A549 (cell line): ENCODE results near the gene NUP214.

Experiments used
- BHLHE40 ChIP-seq: IDR thresholded peaks from 2 replicates; pipeline ENCODE4 v1.6.1; 2012; ENCODE audit warnings: low read depth, low read length, inconsistent platforms
- CEBPB ChIP-seq, 2 experiments: fragments of >200 bp in 1 of 2; sonication (Bioruptor Twin) in 1 of 2; formaldehyde crosslinking in 1 of 2; IDR thresholded peaks; 2 replicates each; pipeline ENCODE4 v1.6.1; 2012 to 2016
- EP300 ChIP-seq, 2 experiments: fragments of >200 bp; sonication (Bioruptor Twin); formaldehyde crosslinking; IDR thresholded peaks; 2 replicates in 1 of 2; 3 replicates in 1 of 2; pipeline ENCODE4 v1.6.1; 2016 to 2017
- FOSB ChIP-seq: fragments of 250-450 bp; sonication (Bioruptor Pico); IDR thresholded peaks from 2 replicates; pipeline ENCODE4 v1.5.0; 2020; ENCODE audit warnings: mild to moderate bottlenecking, moderate library complexity
- FOSL2 ChIP-seq, 2 experiments: fragments of 450-650 bp in 1 of 2; fragments of >200 bp in 1 of 2; sonication (Bioruptor Twin) in 1 of 2; formaldehyde crosslinking; IDR thresholded peaks; 2 replicates each; pipeline versions ENCODE4 v1.5.0 to v1.6.1; 2016 to 2020; ENCODE audit warnings: mild to moderate bottlenecking in 1 of 2, moderate library complexity in 1 of 2
- JUN ChIP-seq, 2 experiments: fragments of >200 bp; sonication (Bioruptor Twin); formaldehyde crosslinking; IDR thresholded peaks; 2 replicates in 1 of 2; 3 replicates in 1 of 2; pipeline ENCODE4 v1.6.1; 2016 to 2017
- MAZ ChIP-seq: fragments of 150-350 bp; IDR thresholded peaks from 2 replicates; pipeline ENCODE4 v1.6.1; 2014; ENCODE audit warnings: antibody characterized with exemption, low read depth, low read length, borderline replicate concordance
- MYC ChIP-seq: IDR thresholded peaks from 2 replicates; pipeline ENCODE4 v1.6.1; 2012; ENCODE audit warnings: mild to moderate bottlenecking, inconsistent platforms, low read length, improper control_type of control experiment, borderline replicate concordance
- POLR2A ChIP-seq: IDR thresholded peaks from 2 replicates; pipeline ENCODE4 v1.6.1; 2012; ENCODE audit warnings: mild to moderate bottlenecking, low read length
- RAD21 ChIP-seq, 2 experiments: fragments of >200 bp in 1 of 2; sonication (Bioruptor Twin) in 1 of 2; formaldehyde crosslinking in 1 of 2; IDR thresholded peaks in 1 of 2; conservative IDR thresholded peaks in 1 of 2; 2 replicates in 1 of 2; 3 replicates in 1 of 2; pipeline ENCODE4 v1.6.1; 2012 to 2018; ENCODE audit warnings: inconsistent platforms in 1 of 2
- RFX5 ChIP-seq: fragments of 450-650 bp; IDR thresholded peaks from 2 replicates; pipeline ENCODE4 v1.7.1; 2014; ENCODE audit warnings: antibody characterized with exemption, mild to moderate bottlenecking, moderate library complexity
- TF ChIP-seq, protein P1 (sequence below): IDR thresholded peaks from 2 replicates; pipeline ENCODE4 v1.6.1; 2012
- TF ChIP-seq, protein P2 (sequence below): fragments of >200 bp; sonication (Bioruptor Twin); formaldehyde crosslinking; IDR thresholded peaks from 3 replicates; pipeline ENCODE4 v1.5.1; 2016
- TF ChIP-seq, protein P3 (sequence below): fragments of 450-650 bp; IDR thresholded peaks from 2 replicates; pipeline ENCODE4 v1.6.1; 2014; ENCODE audit warnings: antibody characterized with exemption

DNA sequence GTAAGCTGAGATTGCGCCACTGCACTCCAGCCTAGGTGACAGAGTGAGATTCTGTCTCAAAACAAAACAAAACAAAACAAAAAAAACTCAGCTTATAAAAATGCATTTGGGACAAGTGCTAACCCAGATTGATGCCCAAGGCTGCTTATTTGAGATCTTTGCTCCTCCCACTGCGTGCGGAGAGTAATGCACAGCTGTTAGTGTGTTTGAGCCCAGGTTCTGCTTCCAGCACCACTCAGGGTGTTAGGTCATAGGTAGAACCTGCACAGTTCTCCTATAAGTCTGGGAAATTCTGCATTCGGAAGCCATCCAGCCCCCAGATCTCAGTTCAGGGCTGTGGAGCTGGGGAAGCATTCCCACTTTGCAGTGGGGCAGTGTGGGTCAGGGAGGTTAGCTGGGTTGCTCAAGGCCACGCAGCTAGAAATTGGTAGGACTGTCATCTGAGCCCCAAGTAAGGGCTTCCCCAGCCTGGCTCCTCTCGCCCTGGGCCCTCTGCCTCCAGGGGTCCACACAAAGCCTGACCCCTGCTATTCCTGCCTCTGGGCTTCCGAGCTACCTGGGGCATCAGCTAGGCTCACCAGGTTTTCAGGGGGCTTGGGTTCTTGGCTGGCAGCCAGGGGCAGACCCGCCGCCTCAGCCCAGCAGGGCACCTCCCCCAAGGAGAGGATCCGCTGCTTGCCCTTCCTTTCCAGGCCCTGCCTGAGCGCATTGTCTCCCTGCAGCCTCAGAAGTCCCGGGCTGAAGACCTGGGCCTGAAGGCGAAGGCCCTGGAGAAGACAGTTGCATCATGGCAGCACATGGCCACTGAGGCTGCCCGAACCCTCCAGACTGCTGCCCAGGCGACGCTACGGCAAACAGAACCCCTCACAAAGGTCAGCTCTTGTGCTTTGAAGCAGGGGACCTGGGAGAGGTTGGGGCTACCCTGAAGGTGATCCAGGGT is 46.7 kb upstream of the NUP214 start:
- TF ChIP-seq JUN (IDR thresholded peaks at IDR 0.05) (no peak), FOSL2 (IDR thresholded peaks at IDR 0.05) (no peak), FOSL2 (CRISPR knock-in tag; IDR thresholded peaks at IDR 0.05) (no peak), POLR2A (no peak), CEBPB (IDR thresholded peaks at IDR 0.05) (no peak), MYC (no peak), FOSB (no peak), MAZ (no peak), RAD21 (conservative IDR thresholded peaks at IDR 0.05 in 1 of 2, IDR thresholded peaks at IDR 0.05 in 1 of 2) (no peak), EP300 (IDR thresholded peaks at IDR 0.05) (no peak), RFX5 (no peak), BHLHE40 (no peak)
- TF ChIP-seq, protein P1, sequence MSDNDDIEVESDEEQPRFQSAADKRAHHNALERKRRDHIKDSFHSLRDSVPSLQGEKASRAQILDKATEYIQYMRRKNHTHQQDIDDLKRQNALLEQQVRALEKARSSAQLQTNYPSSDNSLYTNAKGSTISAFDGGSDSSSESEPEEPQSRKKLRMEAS: no peak
- TF ChIP-seq, protein P2, sequence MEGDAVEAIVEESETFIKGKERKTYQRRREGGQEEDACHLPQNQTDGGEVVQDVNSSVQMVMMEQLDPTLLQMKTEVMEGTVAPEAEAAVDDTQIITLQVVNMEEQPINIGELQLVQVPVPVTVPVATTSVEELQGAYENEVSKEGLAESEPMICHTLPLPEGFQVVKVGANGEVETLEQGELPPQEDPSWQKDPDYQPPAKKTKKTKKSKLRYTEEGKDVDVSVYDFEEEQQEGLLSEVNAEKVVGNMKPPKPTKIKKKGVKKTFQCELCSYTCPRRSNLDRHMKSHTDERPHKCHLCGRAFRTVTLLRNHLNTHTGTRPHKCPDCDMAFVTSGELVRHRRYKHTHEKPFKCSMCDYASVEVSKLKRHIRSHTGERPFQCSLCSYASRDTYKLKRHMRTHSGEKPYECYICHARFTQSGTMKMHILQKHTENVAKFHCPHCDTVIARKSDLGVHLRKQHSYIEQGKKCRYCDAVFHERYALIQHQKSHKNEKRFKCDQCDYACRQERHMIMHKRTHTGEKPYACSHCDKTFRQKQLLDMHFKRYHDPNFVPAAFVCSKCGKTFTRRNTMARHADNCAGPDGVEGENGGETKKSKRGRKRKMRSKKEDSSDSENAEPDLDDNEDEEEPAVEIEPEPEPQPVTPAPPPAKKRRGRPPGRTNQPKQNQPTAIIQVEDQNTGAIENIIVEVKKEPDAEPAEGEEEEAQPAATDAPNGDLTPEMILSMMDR: no peak
- TF ChIP-seq, protein P3, sequence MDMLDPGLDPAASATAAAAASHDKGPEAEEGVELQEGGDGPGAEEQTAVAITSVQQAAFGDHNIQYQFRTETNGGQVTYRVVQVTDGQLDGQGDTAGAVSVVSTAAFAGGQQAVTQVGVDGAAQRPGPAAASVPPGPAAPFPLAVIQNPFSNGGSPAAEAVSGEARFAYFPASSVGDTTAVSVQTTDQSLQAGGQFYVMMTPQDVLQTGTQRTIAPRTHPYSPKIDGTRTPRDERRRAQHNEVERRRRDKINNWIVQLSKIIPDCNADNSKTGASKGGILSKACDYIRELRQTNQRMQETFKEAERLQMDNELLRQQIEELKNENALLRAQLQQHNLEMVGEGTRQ: no peak
